K562 (cell line): Measurements from ENCODE around the gene PLCB3. TPM values are rescaled to one million over a fixed set of nuclear protein-coding genes. Genes with fewer than 3 reads are reported as not detected.
A peak's percentile ranks its signal among the peaks of the same experiment; 100 is the strongest.

Experiments
- ATAC-seq: fragments of 200-7000 bp; cut with Tn5 transposase; 3 replicates; pipeline ENCODE4 v1.9.1; 2020; ENCODE audit warnings: moderate library complexity
- BruUV-seq: library from RNA; stranded (reverse); fragments of 400-500 nt; replicated peaks from 2 replicates; lab custom pipeline; 2021; lab: Mats Ljungman, UMichigan
- CTCF ChIA-PET: fragments of 300-600 bp; formaldehyde crosslinking; extraction: SDS; loops from one replicate; lab custom pipeline; 2021; ENCODE audit warnings: low intra/inter-chr PET ratio; lab: Yijun Ruan, JAX
- POLR2A ChIA-PET: fragments of 300-600, 350-650 bp; sonication (Branson Sonifier 250); formaldehyde crosslinking; extraction: SDS; loops from one replicate; lab custom pipeline; 2021; ENCODE audit warnings: antibody characterized with exemption, inconsistent platforms; lab: Yijun Ruan, JAX
- DNase-seq, 4 experiments: peaks; one replicate each; pipeline versions ENCODE4 v3.0.0 to v3.0.0-alpha.2; 2011 to 2018; ENCODE audit warnings: low spot score in 3 of 4, mixed read lengths in 3 of 4; ENCODE audit errors: extremely low read depth in 1 of 4
- FAIRE-seq: peaks from 2 replicates; lab custom pipeline; 2011; peaks lifted over from hg19 to GRCh38; lab: Jason Lieb, UNC
- H2AFZ ChIP-seq: 2 replicates; pipeline ENCODE4 v1.6.0; 2011; ENCODE audit warnings: low read depth, low read length, control low read depth, inconsistent platforms
- H3K27ac ChIP-seq: fragments of 200-600 bp; 3 replicates; pipeline ENCODE4 v1.8.0; 2011; ENCODE audit warnings: low read depth, mild to moderate bottlenecking, control low read depth, inconsistent platforms, low read length, moderate library complexity, mixed read lengths; ENCODE audit errors: extremely low read depth
- H3K27me3 ChIP-seq, 2 experiments: fragments of 300-600 bp in 1 of 2; 2 replicates in 1 of 2; 3 replicates in 1 of 2; pipeline versions ENCODE4 v1.6.0 to v1.8.0; 2011; ENCODE audit warnings: inconsistent platforms in 2 of 2, low read length in 2 of 2, mild to moderate bottlenecking in 1 of 2, mixed read lengths in 1 of 2, moderate library complexity in 1 of 2; ENCODE audit not compliant: control insufficient read depth in 2 of 2, insufficient read depth in 2 of 2
- H3K36me3 ChIP-seq: fragments of 300-600 bp; 3 replicates; pipeline ENCODE4 v1.8.0; 2011; ENCODE audit warnings: mild to moderate bottlenecking, low read length, inconsistent platforms; ENCODE audit not compliant: control insufficient read depth, insufficient read depth
- H3K4me1 ChIP-seq, 2 experiments: fragments of 200-600 bp in 1 of 2; replicated peaks in 1 of 2; 2 replicates in 1 of 2; 3 replicates in 1 of 2; pipeline versions ENCODE4 v1.5.1 to v1.8.0; 2011; ENCODE audit warnings: inconsistent platforms in 2 of 2, low read length in 2 of 2, mild to moderate bottlenecking in 1 of 2, mixed read lengths in 1 of 2, moderate library complexity in 1 of 2; ENCODE audit not compliant: control insufficient read depth in 2 of 2, insufficient read depth in 2 of 2
- H3K4me2 ChIP-seq: 2 replicates; pipeline ENCODE4 v1.6.1; 2011; ENCODE audit warnings: low read length, control low read depth, inconsistent platforms, mixed read lengths; ENCODE audit not compliant: insufficient read depth
- H3K4me3 ChIP-seq: fragments of 200-600 bp; sonication (generic), shearing (Covaris generic); 2 replicates; pipeline ENCODE4 v1.5.1; 2016; ENCODE audit warnings: control low read depth, inconsistent platforms
- H3K79me2 ChIP-seq: fragments of 200-600 bp; 3 replicates; pipeline ENCODE4 v1.8.0; 2011; ENCODE audit warnings: low read length, inconsistent platforms; ENCODE audit not compliant: control insufficient read depth, insufficient read depth
- H3K9ac ChIP-seq, 2 experiments: 2 replicates each; pipeline versions ENCODE4 v1.6.0 to v1.6.1; 2011; ENCODE audit warnings: low read depth in 2 of 2, low read length in 2 of 2, control low read depth in 1 of 2, inconsistent platforms in 1 of 2, mild to moderate bottlenecking in 1 of 2, mixed read lengths in 1 of 2; ENCODE audit not compliant: insufficient read depth in 1 of 2
- H3K9me1 ChIP-seq: one replicate; pipeline ENCODE4 v1.6.0; 2011; ENCODE audit warnings: inconsistent platforms, mild to moderate bottlenecking, low read length, moderate library complexity; ENCODE audit not compliant: control insufficient read depth, insufficient read depth
- H3K9me3 ChIP-seq: replicated peaks from 2 replicates; pipeline ENCODE4 v1.5.1; 2011; ENCODE audit warnings: low read depth, low read length, inconsistent platforms; ENCODE audit not compliant: control insufficient read depth, insufficient read depth
- H4K20me1 ChIP-seq: replicated peaks from 2 replicates; pipeline ENCODE4 v1.6.1; 2011; ENCODE audit warnings: low read length, inconsistent platforms, mixed read lengths; ENCODE audit not compliant: control insufficient read depth, insufficient read depth
- CHCHD3 ChIP-seq: fragments of 250-450 bp; sonication (Bioruptor Pico); IDR thresholded peaks from 2 replicates; pipeline ENCODE4 v2.1.2; 2022; ENCODE audit warnings: mild to moderate bottlenecking
- GATA2 ChIP-seq: sonication (generic); formaldehyde crosslinking; IDR thresholded peaks from 2 replicates; pipeline ENCODE4 v1.4.0; 2020; ENCODE audit warnings: mild to moderate bottlenecking, missing genetic modification reagents
- KLF10 ChIP-seq: fragments of 250-450 bp; sonication (Bioruptor Pico); IDR thresholded peaks from 2 replicates; pipeline ENCODE4 v1.6.1; 2021; ENCODE audit warnings: matching md5 sums
- MXD1 ChIP-seq: fragments of 250-450 bp; sonication (Bioruptor Pico); IDR thresholded peaks from 2 replicates; pipeline ENCODE4 v1.8.0; 2021; ENCODE audit warnings: borderline replicate concordance, mild to moderate bottlenecking, moderate library complexity; ENCODE audit not compliant: poor library complexity, severe bottlenecking
- PKNOX1 ChIP-seq: fragments of 450-650 bp; IDR thresholded peaks from 2 replicates; pipeline ENCODE4 v1.6.1; 2016
- POLR2A ChIP-seq: fragments of 450-650 bp; conservative IDR thresholded peaks from 2 replicates; pipeline ENCODE4 v1.6.1; 2016
- RFX7 ChIP-seq: fragments of 250-450 bp; sonication (Bioruptor Pico); IDR thresholded peaks from 2 replicates; pipeline ENCODE4 v1.5.1; 2021; ENCODE audit warnings: mild to moderate bottlenecking
- SOX6 ChIP-seq: fragments of 450-650 bp; IDR thresholded peaks from 2 replicates; pipeline ENCODE4 v1.6.1; 2014; ENCODE audit warnings: mild to moderate bottlenecking
- STAG1 ChIP-seq: sonication (generic); formaldehyde crosslinking; IDR thresholded peaks from 2 replicates; pipeline ENCODE4 v1.5.0; 2020; ENCODE audit warnings: missing genetic modification reagents, borderline replicate concordance
- STAT6 ChIP-seq: sonication (generic); formaldehyde crosslinking; IDR thresholded peaks from 2 replicates; pipeline ENCODE4 v1.8.1; 2023; ENCODE audit warnings: mild to moderate bottlenecking, missing genetic modification reagents
- TEAD2 ChIP-seq: fragments of 450-650 bp; IDR thresholded peaks from 2 replicates; pipeline ENCODE4 v1.6.1; 2016; ENCODE audit warnings: missing genetic modification characterization, control low read depth, missing compliant biosample characterization
- ZNF589 ChIP-seq: fragments of 200-800 bp; sonication (Bioruptor generic); IDR thresholded peaks from 2 replicates; pipeline ENCODE4 v1.6.1; 2016; ENCODE audit warnings: low read depth, missing genetic modification characterization, missing compliant biosample characterization
- WGBS: fragments of 100-300 bp; shearing (Covaris generic); methylation state at CpG from one replicate; pipeline ENCODE4 v1.1.6; 2016; ENCODE audit warnings: low coverage, mixed read lengths; ENCODE audit not compliant: insufficient coverage; ENCODE audit errors: missing lambda C conversion rate; 5-methylcytosine and 5-hydroxymethylcytosine counted together
- in situ Hi-C: fragments of 300-500 bp; cut with MboI; formaldehyde crosslinking; loops from 4 replicates; pipeline ENCODE4 v1.15.0; 2018; ENCODE audit warnings: inconsistent platforms, mixed read lengths
- intact Hi-C: fragments of 100-400 bp; cut with micrococcal nuclease; formaldehyde crosslinking; loops from 2 replicates; pipeline ENCODE4 v1.14.2; 2022
- polyA plus RNA-seq, 8 experiments: library from polyadenylated mRNA; depleted of rRNA in 4 of 8; stranded (reverse) in 5 of 8; unstranded in 3 of 8; fragments of >200 nt; fragmentation: Nextera tagmentation in 2 of 8; fragmentation: Illumina TruSeq in 1 of 8; extraction: Ambion mirVana in 2 of 8; extraction: Trizol in 1 of 8; gene quantifications; 2 replicates each; pipeline versions ENCODE4 v1.2.1 to v1.2.3, GENCODE V29; 2011 to 2014; ENCODE audit warnings: inconsistent platforms in 1 of 8, missing spikeins in 1 of 8
- total RNA-seq, 7 experiments: library from RNA; depleted of rRNA in 6 of 7; stranded (reverse); fragments of >200 nt in 6 of 7; fragmentation: Illumina TruSeq in 2 of 7; extraction: Trizol in 2 of 7; gene quantifications; 2 replicates each; pipeline versions ENCODE4 v1.2.1 to v1.2.3, GENCODE V29; 2011 to 2021; ENCODE audit warnings: low replicate concordance in 1 of 7

PLCB3 gene
- total and polyA plus RNA-seq, 9 of the 15 experiments (the other 6 are each of a cell fraction or from before 2014, with no cell fraction given) = 0.31 to 44.8 (median 14.6) TPM

- intact Hi-C loops (no loop called here), in situ Hi-C loops (no loop called here)
- no peaks in the 10 kb centered on the region for H3K9me1 ChIP-seq
- no peak overlapping the region for H3K4me2 ChIP-seq
- BruUV-seq = no TSS peak
- H4K20me1 ChIP-seq = 0 out of 2 replicates have a peak, but pooled peaks cover 4% of the 10 kb centered on the region
- no peaks in the 10 kb centered on the region for H3K79me2 ChIP-seq
- H3K27me3 ChIP-seq = no peaks in the 10 kb centered on the region
- no peak overlapping the region for H3K9ac ChIP-seq
- peaks cover 0 to 51% of the 10 kb centered on the region in 2 experiments; a peak in 2 of 5 replicates for H3K4me1 ChIP-seq
- no peak for TF ChIP-seq CHCHD3
- peak; percentile 13; the same call in 1 of the 2 replicates for TF ChIP-seq STAG1 (CRISPR knock-in tag)
- no peak for TF ChIP-seq KLF10 (CRISPR knock-in tag)
- 0 out of 2 replicates have a peak, but pooled peaks have one; percentile 11 for TF ChIP-seq POLR2A
- no peak for TF ChIP-seq GATA2 (CRISPR knock-in tag)
- no peak for ATAC-seq
- DNase-seq = no peak
- POLR2A ChIA-PET = interaction anchor here (1.2 kb wide), 2 partner anchors 9 to 15 kb away, joined by 5 to 7 read pairs; partner anchors contain the start of gene PLCB3
- WGBS = 95% methylated on average over 6 of the region's 6 CpGs
- no peak overlapping the region for H3K4me3 ChIP-seq
- H3K27ac ChIP-seq = no peak overlapping the region
- H3K9me3 ChIP-seq = no peaks in the 10 kb centered on the region
- CTCF ChIA-PET = no interaction called here
- peaks cover 90% of the 10 kb centered on the region for H3K36me3 ChIP-seq
- no peak overlapping the region for H2AFZ ChIP-seq
- no peak for FAIRE-seq
Measured at GRCh38 chr11:64260147-64260708, 8.9 kb downstream of the PLCB3 start.

- in situ Hi-C loops = no loop called here
- Histone ChIP-seq H2AFZ (no peak overlapping the region), H3K9me1 (no peaks in the 10 kb centered on the region), H3K36me3 (peaks cover 90% of the 10 kb centered on the region), H3K27ac (no peak overlapping the region), H3K4me3 (no peak overlapping the region), H3K9ac (no peak overlapping the region; a peak in 1 of 4 replicates), H3K79me2 (no peaks in the 10 kb centered on the region), H4K20me1 (0 out of 2 replicates have a peak, but pooled peaks cover 4% of the 10 kb centered on the region), H3K9me3 (no peaks in the 10 kb centered on the region), H3K4me1 (peaks cover 0 to 42% of the 10 kb centered on the region in 2 experiments; a peak in 2 of 5 replicates), H3K4me2 (no peak overlapping the region), H3K27me3 (no peaks in the 10 kb centered on the region)
- ChIA-PET CTCF (no interaction called here), POLR2A (interaction anchor here (0.6 to 1.2 kb wide), 5 partner anchors 10 to 428 kb away, joined by 3 to 7 read pairs (median 4); partner anchors contain the start of gene PLCB3)
- ATAC-seq (no peak), FAIRE-seq (no peak), DNase-seq (no peak)
- 89% methylated on average over 12 of the region's 18 CpGs for WGBS
- no TSS peak for BruUV-seq
- intact Hi-C loops = no loop called here
- TF ChIP-seq ZNF589 (CRISPR knock-in tag) (no peak), SOX6 (no peak), PKNOX1 (no peak), MXD1 (CRISPR knock-in tag) (no peak), TEAD2 (tag) (no peak), RFX7 (CRISPR knock-in tag) (no peak), STAT6 (CRISPR knock-in tag) (no peak)
Measured at GRCh38 chr11:64261556-64262080, 10.3 kb downstream of the PLCB3 start.
